Measurements from ENCODE around the gene RTL1.

RTL1 gene

DNA sequence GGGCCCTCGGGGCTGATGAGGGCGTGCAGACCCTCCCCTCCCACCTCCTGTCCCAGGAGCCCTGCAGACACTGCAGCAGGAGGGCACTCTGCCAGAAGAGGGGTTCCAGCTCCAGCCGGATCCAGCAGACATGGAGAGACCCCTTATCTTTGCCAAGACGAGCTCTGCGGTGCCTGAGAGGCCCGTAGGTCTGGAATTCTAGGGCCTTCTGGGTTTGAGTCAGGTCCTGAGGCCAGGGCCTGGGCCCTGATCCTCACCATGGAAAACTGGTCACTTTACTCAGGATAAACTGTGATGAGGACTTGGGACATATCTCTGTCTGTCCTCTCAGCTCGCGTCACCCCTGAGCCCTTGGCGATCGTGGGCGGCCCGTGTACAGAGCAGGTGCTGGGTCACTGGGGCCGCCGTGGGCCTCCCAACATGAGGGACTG, 63.8 kb downstream of the RTL1 start:
- no peak overlapping the region for H3K4me2 ChIP-seq (ENCODE audit: low read depth, low read length, poor library complexity, severe bottlenecking)
- H3K36me3 ChIP-seq (ENCODE audit: low read length) = no peaks in the 10 kb centered on the region
- no peaks in the 10 kb centered on the region for H3K9me3 ChIP-seq (ENCODE audit: insufficient read depth, low read length)
- no peaks in the 10 kb centered on the region for H3K27me3 ChIP-seq (ENCODE audit: low read length)
- no peaks in the 10 kb centered on the region for H4K20me1 ChIP-seq (ENCODE audit: low read depth, low read length)
- H2AFZ ChIP-seq (ENCODE audit: low read depth, low read length, severe bottlenecking) = no peak overlapping the region
- H3F3A ChIP-seq (ENCODE audit: insufficient read depth) = no peaks in the 10 kb centered on the region
- no peaks in the 10 kb centered on the region for H3K9me2 ChIP-seq (replicated peaks; ENCODE audit: insufficient read depth, low read length)
- TF ChIP-seq EZH2phosphoT487 (conservative IDR thresholded peaks at IDR 0.05; ENCODE audit: low read length) (no peak), CTCF (IDR thresholded peaks at IDR 0.05; ENCODE audit: insufficient read depth, low read length, poor library complexity, severe bottlenecking) (no peak)
- no peak overlapping the region for H3K9ac ChIP-seq (ENCODE audit: low read length)
- H3K4me3 ChIP-seq (ENCODE audit: insufficient read depth, low read length, poor library complexity, severe bottlenecking) = no peak overlapping the region
- no peaks in the 10 kb centered on the region for H3K79me2 ChIP-seq (ENCODE audit: insufficient read depth, low read length)
- H3K27ac ChIP-seq (ENCODE audit: low read depth, low read length) = no peak overlapping the region

DNA sequence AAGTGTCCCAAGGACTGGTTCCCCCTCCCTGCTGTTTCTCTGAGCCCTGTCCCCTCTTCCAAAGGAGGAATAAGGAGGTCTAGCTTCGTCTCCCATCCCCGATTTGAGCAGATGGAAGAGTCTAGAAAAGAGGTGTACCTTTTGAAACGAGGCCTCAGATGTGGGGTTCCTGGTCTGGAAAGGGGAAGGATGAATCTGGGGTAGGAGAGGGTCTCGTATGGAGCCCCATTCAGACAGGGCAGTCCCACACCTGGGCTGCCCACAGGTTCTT, 64.3 kb downstream of the RTL1 start:
- H3K79me2 ChIP-seq (ENCODE audit: insufficient read depth, low read length) = no peaks in the 10 kb centered on the region
- no peaks in the 10 kb centered on the region for H4K20me1 ChIP-seq (ENCODE audit: low read depth, low read length)
- H3K9me3 ChIP-seq (ENCODE audit: insufficient read depth, low read length) = no peaks in the 10 kb centered on the region
- no peaks in the 10 kb centered on the region for H3F3A ChIP-seq (ENCODE audit: insufficient read depth)
- no peaks in the 10 kb centered on the region for H3K9me2 ChIP-seq (replicated peaks; ENCODE audit: insufficient read depth, low read length)
- H3K27me3 ChIP-seq (ENCODE audit: low read length) = no peaks in the 10 kb centered on the region
- no peaks in the 10 kb centered on the region for H3K36me3 ChIP-seq (ENCODE audit: low read length)
- H3K9ac ChIP-seq (ENCODE audit: low read length) = no peak overlapping the region
- no peak overlapping the region for H3K4me3 ChIP-seq (ENCODE audit: insufficient read depth, low read length, poor library complexity, severe bottlenecking)
- H3K27ac ChIP-seq (ENCODE audit: low read depth, low read length) = no peak overlapping the region
- TF ChIP-seq EZH2phosphoT487 (conservative IDR thresholded peaks at IDR 0.05; ENCODE audit: low read length) = no peak
- TF ChIP-seq CTCF (IDR thresholded peaks at IDR 0.05; ENCODE audit: insufficient read depth, low read length, poor library complexity, severe bottlenecking) = no peak
- H2AFZ ChIP-seq (ENCODE audit: low read depth, low read length, severe bottlenecking) = no peak overlapping the region
- H3K4me2 ChIP-seq (ENCODE audit: low read depth, low read length, poor library complexity, severe bottlenecking) = no peak overlapping the region

DNA sequence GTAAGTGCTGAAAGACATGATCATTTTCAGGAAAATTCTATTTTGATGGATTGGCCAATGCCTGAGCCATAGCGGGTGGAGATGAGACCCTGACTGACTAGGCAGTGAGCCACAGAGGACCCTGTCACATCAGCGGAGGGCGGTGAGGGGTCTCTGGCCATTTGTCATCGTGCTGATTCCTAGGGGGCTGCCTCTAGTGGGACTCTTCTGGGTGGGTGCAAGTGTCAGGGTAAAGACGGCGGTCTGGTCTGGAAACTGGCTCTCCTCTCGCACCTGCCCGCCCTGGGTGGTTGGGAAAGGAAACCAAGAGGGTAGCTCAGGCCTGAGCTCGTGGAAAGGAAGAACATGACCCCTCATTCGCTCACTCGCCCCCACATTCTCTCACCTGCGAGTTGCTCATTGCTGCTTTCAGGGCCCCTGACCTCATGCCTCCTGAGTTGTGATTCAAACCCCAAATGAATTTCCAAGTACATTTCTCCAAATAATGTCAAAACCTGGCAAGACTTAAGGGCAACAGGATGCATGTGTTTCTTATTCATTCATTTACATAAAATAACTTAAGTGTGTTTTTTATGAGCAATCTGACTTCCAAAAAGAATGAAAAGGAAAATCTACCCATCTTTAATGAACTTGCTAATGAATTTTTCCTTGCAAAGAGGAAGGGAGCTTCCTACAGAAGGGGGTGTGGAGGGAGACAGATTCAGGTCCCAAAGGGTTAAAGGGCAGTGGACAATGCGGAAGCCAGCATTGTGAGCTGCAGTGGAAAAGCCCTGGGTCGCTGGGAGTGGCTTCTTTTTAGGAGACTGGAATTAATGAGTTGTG, 64.8 kb downstream of the RTL1 start:
- Histone ChIP-seq H3K9me2 (replicated peaks; ENCODE audit: insufficient read depth, low read length) (no peaks in the 10 kb centered on the region), H3K27ac (ENCODE audit: low read depth, low read length) (no peak overlapping the region), H2AFZ (ENCODE audit: low read depth, low read length, severe bottlenecking) (no peak overlapping the region), H3K79me2 (ENCODE audit: insufficient read depth, low read length) (no peaks in the 10 kb centered on the region), H3K36me3 (ENCODE audit: low read length) (no peaks in the 10 kb centered on the region), H3K4me3 (ENCODE audit: insufficient read depth, low read length, poor library complexity, severe bottlenecking) (no peak overlapping the region), H3K9me3 (ENCODE audit: insufficient read depth, low read length) (no peaks in the 10 kb centered on the region), H4K20me1 (ENCODE audit: low read depth, low read length) (no peaks in the 10 kb centered on the region), H3K9ac (ENCODE audit: low read length) (no peak overlapping the region), H3F3A (ENCODE audit: insufficient read depth) (no peaks in the 10 kb centered on the region), H3K4me2 (ENCODE audit: low read depth, low read length, poor library complexity, severe bottlenecking) (no peak overlapping the region), H3K27me3 (ENCODE audit: low read length) (no peaks in the 10 kb centered on the region)
- TF ChIP-seq EZH2phosphoT487 (conservative IDR thresholded peaks at IDR 0.05; ENCODE audit: low read length) = no peak
- TF ChIP-seq CTCF (IDR thresholded peaks at IDR 0.05; ENCODE audit: insufficient read depth, low read length, poor library complexity, severe bottlenecking) = no peak
